G401.6 (cell line): ENCODE measurements around the gene CENPP.

ENCODE experiments used
- FAIRE-seq: peaks from 2 replicates; lab custom pipeline; 2012; peaks lifted over from hg19 to GRCh38; lab: Jason Lieb, UNC

CENPP gene

GRCh38 chr9:92660266-92660665, 334.5 kb downstream of the CENPP start:
- no peak for FAIRE-seq

GRCh38 chr9:92661127-92661526, 335.4 kb downstream of the CENPP start:
- no peak for FAIRE-seq

- FAIRE-seq: no peak
Measured at GRCh38 chr9:92661743-92662142, 336.0 kb downstream of the CENPP start.

- FAIRE-seq: no peak
Measured at GRCh38 chr9:92663126-92663525, 337.4 kb downstream of the CENPP start.

GRCh38 chr9:92663951-92664350, 338.2 kb downstream of the CENPP start:
- no peak for FAIRE-seq

- FAIRE-seq: no peak
Measured at GRCh38 chr9:92664394-92665152, 338.8 kb downstream of the CENPP start.

GRCh38 chr9:92665836-92666235, 340.1 kb downstream of the CENPP start:
- no peak for FAIRE-seq

GRCh38 chr9:92666236-92666635, 340.5 kb downstream of the CENPP start:
- FAIRE-seq: no peak

GRCh38 chr9:92666912-92667532, 341.3 kb downstream of the CENPP start:
- no peak for FAIRE-seq

GRCh38 chr9:92668746-92669526, 343.2 kb downstream of the CENPP start:
- FAIRE-seq: no peak

- FAIRE-seq: no peak
Measured at GRCh38 chr9:92669527-92669889, 343.8 kb downstream of the CENPP start.
